Activated T-cell treated with anti-CD3 and anti-CD28 coated beads, Interleukin-2, amount 50 U/mL, for 4 hours (primary cell): Measurements from ENCODE around the gene STK17A. TPM values are rescaled to one million over a fixed set of nuclear protein-coding genes. Genes with fewer than 3 reads are reported as not detected.
A peak's percentile ranks its signal among the peaks of the same experiment; 100 is the strongest.

Experiments
- ATAC-seq, 2 donors: fragments of 200-7000 bp; cut with Tn5 transposase; one replicate each; pipeline ENCODE4 v1.10.0; 2021
- DNase-seq: peaks from one replicate; pipeline ENCODE4 v3.0.0-alpha.2; 2020
- H3K27me3 Mint-ChIP-seq: one replicate; pipeline ENCODE4 v1.8.0; 2021; ENCODE audit warnings: low read depth, mixed read lengths
- H3K36me3 Mint-ChIP-seq: one replicate; pipeline ENCODE4 v1.8.0; 2022; ENCODE audit warnings: mixed read lengths; ENCODE audit not compliant: insufficient read depth
- H3K4me1 Mint-ChIP-seq: one replicate; pipeline ENCODE4 v1.8.0; 2021; ENCODE audit warnings: low read depth, mixed read lengths
- H3K4me3 Mint-ChIP-seq: one replicate; pipeline ENCODE4 v1.8.0; 2021; ENCODE audit warnings: mild to moderate bottlenecking, moderate library complexity, mixed read lengths
- H3K9me3 Mint-ChIP-seq: one replicate; pipeline ENCODE4 v1.8.0; 2021; ENCODE audit warnings: mixed read lengths
- total RNA-seq, 3 donors: library from RNA; stranded (reverse); gene quantifications; one replicate each; pipeline ENCODE4 v1.2.1, GENCODE V29; 2021

The STK17A gene
- 10 to 100 TPM; 32.0 to 40.1 (median 33.3) TPM for total RNA-seq

GRCh38 chr7:43582503-43583423 is at the start of gene STK17A:
TSS of gene STK17A (plus strand) at chr7:43583108. CDS start at chr7:43583244, 136 bp downstream.
- Mint-ChIP-seq H3K4me1 (peaks cover 24% of the 10 kb centered on the region), H3K27me3 (peaks cover 4% of the 10 kb centered on the region), H3K9me3 (no peaks in the 10 kb centered on the region), H3K36me3 (peaks cover 2% of the 10 kb centered on the region), H3K4me3 (peak within 1 kb of the TSS; percentile 96)
- DNase-seq = peak; percentile 94
- peak; percentile 77 to 82 for ATAC-seq

- ATAC-seq (no peak), DNase-seq (no peak)
- Mint-ChIP-seq H3K4me1 (no peaks in the 10 kb centered on the region), H3K9me3 (no peaks in the 10 kb centered on the region), H3K4me3 (no peak overlapping the region), H3K36me3 (no peaks in the 10 kb centered on the region), H3K27me3 (no peaks in the 10 kb centered on the region)
These were observed 49.0 kb upstream of the STK17A start for GRCh38 chr7:43533801-43534479.

GRCh38 chr7:43535031-43535451 is 47.9 kb upstream of the STK17A start:
- no peaks in the 10 kb centered on the region for H3K9me3 Mint-ChIP-seq

GRCh38 chr7:43535810-43536585 is 46.9 kb upstream of the STK17A start:
- no peak overlapping the region for H3K4me3 Mint-ChIP-seq
- no peaks in the 10 kb centered on the region for H3K4me1 Mint-ChIP-seq
- H3K27me3 Mint-ChIP-seq = no peaks in the 10 kb centered on the region
- H3K9me3 Mint-ChIP-seq = no peaks in the 10 kb centered on the region
- ATAC-seq (no peak), DNase-seq (no peak)
- no peaks in the 10 kb centered on the region for H3K36me3 Mint-ChIP-seq

More at GRCh38 chr7:43535031-43535451, 47.9 kb upstream of the STK17A start:
- DNase-seq (no peak), ATAC-seq (no peak)
- H3K27me3 Mint-ChIP-seq = no peaks in the 10 kb centered on the region
- H3K4me1 Mint-ChIP-seq = no peaks in the 10 kb centered on the region
- no peaks in the 10 kb centered on the region for H3K36me3 Mint-ChIP-seq
- no peak overlapping the region for H3K4me3 Mint-ChIP-seq

GRCh38 chr7:43536773-43537172 is 46.1 kb upstream of the STK17A start:
- no peak overlapping the region for H3K4me3 Mint-ChIP-seq
- H3K27me3 Mint-ChIP-seq = no peaks in the 10 kb centered on the region
- DNase-seq = no peak
- no peak for ATAC-seq
- H3K36me3 Mint-ChIP-seq = no peaks in the 10 kb centered on the region
- H3K9me3 Mint-ChIP-seq = no peaks in the 10 kb centered on the region
- no peaks in the 10 kb centered on the region for H3K4me1 Mint-ChIP-seq

- no peak for ATAC-seq
- H3K36me3 Mint-ChIP-seq = no peaks in the 10 kb centered on the region
- H3K27me3 Mint-ChIP-seq = peaks cover 2% of the 10 kb centered on the region
- no peak for DNase-seq
- H3K9me3 Mint-ChIP-seq = no peaks in the 10 kb centered on the region
- no peaks in the 10 kb centered on the region for H3K4me1 Mint-ChIP-seq
- H3K4me3 Mint-ChIP-seq = no peak overlapping the region
These were observed 45.0 kb upstream of the STK17A start for GRCh38 chr7:43537765-43538403.

- H3K36me3 Mint-ChIP-seq = no peaks in the 10 kb centered on the region
- H3K9me3 Mint-ChIP-seq = no peaks in the 10 kb centered on the region
- DNase-seq = no peak
- H3K4me3 Mint-ChIP-seq = no peak overlapping the region
- ATAC-seq = no peak
- peaks cover 2% of the 10 kb centered on the region for H3K27me3 Mint-ChIP-seq
- no peaks in the 10 kb centered on the region for H3K4me1 Mint-ChIP-seq
These were observed 44.5 kb upstream of the STK17A start for GRCh38 chr7:43538404-43538771.

- Mint-ChIP-seq H3K36me3 (no peaks in the 10 kb centered on the region), H3K4me3 (no peak overlapping the region), H3K27me3 (peaks cover 2% of the 10 kb centered on the region), H3K4me1 (no peaks in the 10 kb centered on the region), H3K9me3 (no peaks in the 10 kb centered on the region)
- ATAC-seq = no peak
- DNase-seq = no peak
These were observed 42.4 kb upstream of the STK17A start for GRCh38 chr7:43540471-43540870.

GRCh38 chr7:43542716-43543115 is 40.2 kb upstream of the STK17A start:
- Mint-ChIP-seq H3K4me3 (no peak overlapping the region), H3K4me1 (no peaks in the 10 kb centered on the region), H3K9me3 (peaks cover 4% of the 10 kb centered on the region), H3K27me3 (peaks cover 8% of the 10 kb centered on the region), H3K36me3 (no peaks in the 10 kb centered on the region)
- DNase-seq (no peak), ATAC-seq (no peak)

- Mint-ChIP-seq H3K27me3 (peaks cover 8% of the 10 kb centered on the region), H3K9me3 (peaks cover 4% of the 10 kb centered on the region), H3K4me3 (no peak overlapping the region), H3K4me1 (no peaks in the 10 kb centered on the region), H3K36me3 (no peaks in the 10 kb centered on the region)
- no peak for DNase-seq
- no peak for ATAC-seq
These were observed 36.7 kb upstream of the STK17A start for GRCh38 chr7:43546231-43546630.

- H3K4me3 Mint-ChIP-seq = no peak overlapping the region
- peaks cover 7% of the 10 kb centered on the region for H3K27me3 Mint-ChIP-seq
- H3K4me1 Mint-ChIP-seq = peaks cover 21% of the 10 kb centered on the region
- ATAC-seq (no peak), DNase-seq (no peak)
- no peaks in the 10 kb centered on the region for H3K36me3 Mint-ChIP-seq
- peaks cover 4% of the 10 kb centered on the region for H3K9me3 Mint-ChIP-seq
These were observed 32.5 kb upstream of the STK17A start for GRCh38 chr7:43550427-43550826.

- H3K4me3 Mint-ChIP-seq = no peak overlapping the region
- DNase-seq = no peak
- peaks cover 24% of the 10 kb centered on the region for H3K4me1 Mint-ChIP-seq
- H3K27me3 Mint-ChIP-seq = no peaks in the 10 kb centered on the region
- no peak for ATAC-seq
- H3K36me3 Mint-ChIP-seq = no peaks in the 10 kb centered on the region
- H3K9me3 Mint-ChIP-seq = peaks cover under 1% of the 10 kb centered on the region
These were observed 30.8 kb upstream of the STK17A start for GRCh38 chr7:43552122-43552521.

- H3K27me3 Mint-ChIP-seq = no peaks in the 10 kb centered on the region
- ATAC-seq = peak; percentile 30 to 66
- no peak overlapping the region for H3K4me3 Mint-ChIP-seq
- H3K4me1 Mint-ChIP-seq = peaks cover 24% of the 10 kb centered on the region
- no peaks in the 10 kb centered on the region for H3K36me3 Mint-ChIP-seq
- H3K9me3 Mint-ChIP-seq = no peaks in the 10 kb centered on the region
- no peak for DNase-seq
These were observed 28.9 kb upstream of the STK17A start for GRCh38 chr7:43553999-43554398.

GRCh38 chr7:43554423-43554822 is 28.5 kb upstream of the STK17A start:
- H3K4me1 Mint-ChIP-seq = peaks cover 24% of the 10 kb centered on the region
- H3K36me3 Mint-ChIP-seq = no peaks in the 10 kb centered on the region
- no peak overlapping the region for H3K4me3 Mint-ChIP-seq
- H3K9me3 Mint-ChIP-seq = no peaks in the 10 kb centered on the region
- no peaks in the 10 kb centered on the region for H3K27me3 Mint-ChIP-seq
- ATAC-seq (peak in 1 of 2 donors; percentile 49), DNase-seq (no peak)
